Stimulated activated naive CD4-positive, alpha-beta T cell treated with Interleukin-2 at 50 U/mL for 16 hours (primary cell): Measurements from ENCODE around the gene ZCWPW1.

Experiments used
- DNase-seq: peaks from one replicate; lab custom pipeline; 2025; lab: John Stamatoyannopoulos, UW

The ZCWPW1 gene

GRCh38 chr7:100428199-100428966 lies at the start of gene ZCWPW1:
Gene ZCWPW1, minus strand, starts transcription at chr7:100428703. Its CDS starts 8,054 bp downstream, at chr7:100420649.
- peak; percentile 94 for DNase-seq

- DNase-seq = no peak
Observed at GRCh38 chr7:100477871-100478267, 49.4 kb upstream of the ZCWPW1 start.

GRCh38 chr7:100476903-100477870 lies 48.7 kb upstream of the ZCWPW1 start:
- DNase-seq = peak; percentile 29

- no peak for DNase-seq
Observed at GRCh38 chr7:100476101-100476780, 47.7 kb upstream of the ZCWPW1 start.

GRCh38 chr7:100475549-100475948 lies 47.0 kb upstream of the ZCWPW1 start:
- DNase-seq = no peak

GRCh38 chr7:100472854-100473499 lies 44.5 kb upstream of the ZCWPW1 start:
- no peak for DNase-seq

- DNase-seq = no peak
Observed at GRCh38 chr7:100472121-100472851, 43.8 kb upstream of the ZCWPW1 start.

GRCh38 chr7:100471021-100471420 lies 42.5 kb upstream of the ZCWPW1 start:
- DNase-seq = no peak

- DNase-seq = peak; percentile 70
Observed at GRCh38 chr7:100469227-100470044, 40.9 kb upstream of the ZCWPW1 start.

GRCh38 chr7:100467638-100468373 lies 39.3 kb upstream of the ZCWPW1 start:
- DNase-seq = no peak

GRCh38 chr7:100466653-100467605 lies 38.4 kb upstream of the ZCWPW1 start:
- no peak for DNase-seq

- DNase-seq = no peak
Observed at GRCh38 chr7:100465702-100466311, 37.3 kb upstream of the ZCWPW1 start.

- DNase-seq = no peak
Observed at GRCh38 chr7:100465299-100465698, 36.8 kb upstream of the ZCWPW1 start.

GRCh38 chr7:100464791-100465190 lies 36.3 kb upstream of the ZCWPW1 start:
- no peak for DNase-seq

- no peak for DNase-seq
Observed at GRCh38 chr7:100464210-100464660, 35.7 kb upstream of the ZCWPW1 start, which contains the start of gene SPACDR. Gene SPACDR, minus strand, starts transcription at chr7:100464260. Its CDS starts 235 bp downstream, at chr7:100464025.

GRCh38 chr7:100457033-100457432 lies 28.5 kb upstream of the ZCWPW1 start:
- DNase-seq = no peak

- DNase-seq = no peak
Observed at GRCh38 chr7:100456562-100456961, 28.1 kb upstream of the ZCWPW1 start.

- no peak for DNase-seq
Observed at GRCh38 chr7:100455206-100455605, 26.7 kb upstream of the ZCWPW1 start.
